Retinal pigment epithelial cell (primary cell): ENCODE data around the gene ABCB9.

Experiments used
- DNase-seq: peaks from one replicate; pipeline ENCODE4 v3.0.0-alpha.2; 2010; ENCODE audit warnings: low read depth
- H3K4me3 ChIP-seq: 2 replicates; pipeline ENCODE4 v1.5.1; 2011; ENCODE audit warnings: mild to moderate bottlenecking, low read length, control low read depth, moderate library complexity
- CTCF ChIP-seq: conservative IDR thresholded peaks from 2 replicates; pipeline ENCODE4 v1.5.1; 2011; ENCODE audit warnings: low read depth, low read length, control low read depth, inconsistent platforms

The ABCB9 gene

GRCh38 chr12:122980183-122981035, 14.1 kb upstream of the ABCB9 start, which contains the start of gene ARL6IP4:
Gene ARL6IP4, plus strand, starts transcription at chr12:122980681. Its CDS starts 459 bp downstream, at chr12:122981140.
- DNase-seq, result no peak
- no peak for TF ChIP-seq CTCF
- H3K4me3 ChIP-seq, result peak within 1 kb of the TSS; percentile 80

- DNase-seq, result no peak
- TF ChIP-seq CTCF, result no peak
- H3K4me3 ChIP-seq, result peak overlapping the region; percentile 80
These were observed 13.6 kb upstream of the ABCB9 start for GRCh38 chr12:122979908-122980182.

- H3K4me3 ChIP-seq, result peak overlapping the region; percentile 80
- no peak for TF ChIP-seq CTCF
- no peak for DNase-seq
These were observed 13.0 kb upstream of the ABCB9 start for GRCh38 chr12:122979001-122979907.

- no peak for TF ChIP-seq CTCF
- H3K4me3 ChIP-seq, result no peak overlapping the region
- DNase-seq, result no peak
These were observed 12.3 kb upstream of the ABCB9 start for GRCh38 chr12:122978507-122978955.

GRCh38 chr12:122977655-122978392, 11.6 kb upstream of the ABCB9 start:
- no peak for DNase-seq
- H3K4me3 ChIP-seq, result no peak overlapping the region
- TF ChIP-seq CTCF, result no peak

GRCh38 chr12:122977153-122977552, 10.9 kb upstream of the ABCB9 start:
- H3K4me3 ChIP-seq, result no peak overlapping the region
- DNase-seq, result no peak
- TF ChIP-seq CTCF, result no peak
